Measurements from ENCODE around the gene LEMD1.
"Not testable (repeated sequence)": the region's sequence is repeated elsewhere in the genome, so short reads cannot be mapped to it uniquely, and the experiment has no call there.

Gene LEMD1

DNA sequence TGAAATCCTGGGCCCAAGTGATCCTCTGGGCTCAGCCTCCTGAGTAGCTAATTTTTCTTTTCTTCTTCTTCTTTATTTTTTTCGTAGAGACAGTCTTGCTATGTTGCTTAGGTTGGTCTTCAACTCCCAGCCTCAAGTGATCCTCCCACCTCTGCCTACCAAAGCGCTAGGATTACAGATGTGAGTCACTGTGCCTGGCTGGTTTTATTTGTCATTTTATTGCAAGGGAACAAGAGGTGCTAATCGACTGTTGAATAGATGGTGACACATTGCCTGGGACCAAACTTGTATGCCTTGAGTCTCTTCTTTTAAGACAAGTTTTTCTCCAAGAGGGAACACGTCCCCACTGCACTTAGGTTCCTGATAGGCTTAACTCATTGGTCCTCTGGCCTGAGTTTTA, 45.1 kb downstream of the LEMD1 start:
- DNase-seq = no peak

DNA sequence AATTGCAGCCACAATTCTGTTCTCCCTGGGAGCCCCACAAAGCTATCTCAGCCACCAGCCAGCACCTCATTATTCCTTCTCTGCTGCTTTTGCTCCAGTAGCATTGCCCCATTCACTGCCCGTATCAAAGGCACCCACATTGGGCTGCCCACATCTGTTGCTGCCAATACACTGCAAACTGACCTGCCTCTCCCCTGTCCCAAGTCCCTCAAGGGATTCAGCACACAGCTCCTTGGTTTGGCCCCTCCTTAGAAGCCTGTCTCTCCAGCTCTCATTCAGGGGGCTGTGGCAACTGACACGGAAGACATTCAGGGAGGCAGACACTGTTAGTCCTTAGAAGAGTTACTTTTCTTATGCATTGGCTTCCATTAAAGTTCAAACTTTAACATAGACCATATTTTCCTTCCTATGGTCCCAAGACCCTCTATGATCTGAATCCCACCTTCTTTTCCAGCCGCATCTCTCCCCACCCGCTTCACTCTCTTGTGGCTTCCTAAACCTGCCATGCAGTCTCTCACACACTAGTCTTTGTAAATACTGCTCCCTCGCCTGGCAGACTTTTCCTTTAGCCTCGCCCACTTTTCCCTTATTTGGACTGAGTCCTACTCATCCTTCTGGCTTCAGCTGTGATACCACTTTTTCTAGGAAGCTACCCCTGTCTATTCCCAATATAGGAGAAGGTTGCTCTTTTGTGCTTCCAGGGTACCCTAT, 45.9 kb downstream of the LEMD1 start:
- peak; percentile 19 for DNase-seq

GRCh38 chr1:205374210-205375078, 47.4 kb downstream of the LEMD1 start:
- no peak for DNase-seq

DNA sequence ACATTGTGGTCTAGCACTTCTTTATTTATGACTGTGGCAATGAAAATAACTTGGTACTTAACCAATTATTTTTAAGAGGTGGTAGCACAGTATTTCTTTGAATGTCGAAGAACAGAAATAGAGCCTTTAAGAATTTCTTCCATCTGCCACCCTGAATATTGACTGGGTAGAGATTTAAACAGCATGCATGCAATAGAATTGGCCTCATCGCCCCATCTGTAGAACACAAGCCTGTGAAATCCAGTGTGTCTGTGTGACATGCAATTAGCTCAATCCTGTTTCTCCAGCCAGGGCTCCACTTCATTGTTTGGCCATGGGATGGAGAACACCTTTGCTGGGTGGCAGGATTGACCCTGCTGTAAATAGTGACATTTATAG, 48.1 kb downstream of the LEMD1 start:
- no peak for DNase-seq

- no peak for DNase-seq
Measured at GRCh38 chr1:205373022-205373797, 48.6 kb downstream of the LEMD1 start.

DNA sequence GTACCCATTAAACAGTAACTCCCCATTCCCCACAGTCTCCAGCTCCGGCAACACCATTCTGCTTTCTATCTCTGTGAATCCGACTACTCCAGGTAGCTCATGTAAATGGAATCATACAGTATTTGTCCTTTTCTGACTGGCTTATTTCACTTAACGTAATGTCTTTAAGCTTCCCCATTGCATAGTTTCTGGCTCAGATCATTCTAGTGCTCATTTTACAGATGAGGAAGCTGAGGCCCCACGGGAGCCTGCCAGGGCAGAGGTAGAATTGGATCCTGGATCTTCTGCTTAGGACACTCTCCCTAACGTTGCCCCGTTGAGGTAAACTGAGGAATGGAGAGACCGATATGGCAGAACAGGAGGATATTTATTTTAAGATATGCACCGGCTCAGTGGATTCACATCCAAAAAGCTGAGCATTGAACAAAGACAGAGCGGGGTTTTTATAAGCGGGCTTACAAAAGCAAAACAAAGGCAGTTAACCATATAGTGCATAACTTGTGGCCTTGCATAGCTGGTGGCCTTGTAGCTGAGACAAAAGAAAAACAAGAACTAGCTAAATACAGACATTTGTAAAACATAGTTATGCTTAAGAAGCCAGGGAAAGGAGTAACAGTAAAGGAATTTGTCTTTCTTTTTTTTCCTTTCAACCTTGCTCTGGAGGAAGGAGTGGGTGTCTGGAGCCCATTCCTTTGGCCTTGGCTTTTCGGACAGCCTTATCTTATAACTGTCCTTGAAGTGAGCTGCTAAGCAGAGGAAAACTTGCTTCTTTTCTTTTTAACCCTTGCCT, 49.8 kb downstream of the LEMD1 start:
- DNase-seq = no peak

DNA sequence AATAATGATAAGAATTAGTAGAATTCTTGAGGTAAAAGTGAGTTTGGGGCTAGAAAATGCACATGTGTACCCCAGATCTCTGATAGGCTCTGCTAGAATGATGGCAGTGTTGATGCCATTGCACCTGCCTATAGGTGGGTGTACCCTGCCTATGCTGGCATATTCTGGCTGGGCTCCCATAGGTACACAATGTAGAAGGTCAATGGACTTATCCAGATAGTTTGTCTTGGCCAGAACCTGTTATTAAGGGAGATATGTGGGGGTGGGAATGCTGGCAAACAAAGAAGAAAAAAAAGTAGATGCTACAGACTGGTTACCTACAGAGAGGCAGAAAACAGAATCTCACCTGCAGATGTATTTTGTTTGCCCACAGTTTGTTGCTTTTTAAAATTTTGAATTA, 51.1 kb downstream of the LEMD1 start:
- DNase-seq = peak; percentile 42

GRCh38 chr1:205369701-205370123, 52.1 kb downstream of the LEMD1 start:
- no peak for DNase-seq

DNA sequence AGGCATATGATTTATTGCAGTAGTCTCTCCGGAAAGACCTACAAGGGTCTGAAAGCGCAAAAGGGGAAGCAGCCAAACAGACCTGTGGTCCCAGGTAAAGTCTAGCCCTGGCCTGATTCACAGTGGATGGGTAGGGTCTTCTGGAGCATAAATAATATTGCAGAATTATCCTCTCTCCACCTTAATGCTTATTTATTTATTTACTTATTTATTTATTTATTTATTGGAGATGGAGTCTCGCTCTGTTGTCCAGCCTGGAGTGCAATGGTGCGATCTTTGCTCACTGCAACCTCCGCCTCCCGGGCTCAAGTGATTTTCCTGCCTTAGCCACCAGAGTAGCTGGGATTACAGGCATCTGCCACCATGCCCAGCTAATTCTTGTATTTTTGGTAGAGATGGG, 53.4 kb downstream of the LEMD1 start:
- no peak for DNase-seq

DNA sequence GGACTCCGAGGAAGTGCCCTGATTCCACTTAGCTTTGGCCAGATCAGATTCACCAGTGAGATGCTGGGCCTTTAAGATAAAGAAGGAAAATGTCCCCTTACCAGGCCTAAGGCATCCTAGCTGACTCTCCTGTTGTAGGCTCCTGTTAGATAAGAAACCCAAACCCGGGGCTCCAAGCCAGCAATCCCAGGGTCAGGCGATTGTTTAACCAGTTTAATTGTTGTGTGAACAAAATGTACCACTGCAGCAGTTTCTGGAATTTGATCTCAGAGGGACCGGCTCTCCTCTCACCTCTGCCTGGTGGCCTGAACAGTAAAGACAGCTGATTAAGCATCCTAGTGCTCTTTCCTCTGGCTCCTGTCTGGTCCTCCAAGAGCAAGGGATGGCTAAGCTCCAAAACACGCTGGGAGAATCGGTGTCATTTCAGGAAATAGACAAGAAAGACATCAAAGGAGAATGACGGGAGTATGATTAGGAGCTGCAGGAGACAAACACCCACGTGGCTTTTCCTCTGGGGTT, 55.9 kb downstream of the LEMD1 start:
- DNase-seq = peak; percentile 47

DNA sequence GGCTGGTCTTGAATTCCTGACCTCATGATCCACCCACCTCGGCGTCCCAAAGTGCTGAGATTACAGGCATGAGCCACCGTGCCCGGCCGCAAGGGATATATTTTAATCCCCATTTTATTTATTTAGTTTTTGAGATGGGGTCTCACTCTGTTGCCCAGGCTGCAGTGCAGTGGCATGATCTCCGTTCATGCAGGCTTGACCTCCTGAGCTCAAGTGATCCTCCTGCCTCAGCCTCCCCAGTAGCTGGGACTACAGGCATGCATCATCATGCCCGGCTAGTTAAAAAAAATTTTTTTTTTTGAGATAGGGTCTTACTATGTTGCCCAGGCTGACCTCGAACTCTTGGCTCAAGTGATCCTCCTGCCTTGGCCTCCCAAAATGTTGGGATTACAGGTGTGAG, 56.8 kb downstream of the LEMD1 start:
- DNase-seq = not testable (repeated sequence)

- no peak for DNase-seq
Measured at GRCh38 chr1:205360891-205361290, 61.0 kb downstream of the LEMD1 start.

GRCh38 chr1:205359771-205360565, 61.9 kb downstream of the LEMD1 start:
- DNase-seq = no peak

DNA sequence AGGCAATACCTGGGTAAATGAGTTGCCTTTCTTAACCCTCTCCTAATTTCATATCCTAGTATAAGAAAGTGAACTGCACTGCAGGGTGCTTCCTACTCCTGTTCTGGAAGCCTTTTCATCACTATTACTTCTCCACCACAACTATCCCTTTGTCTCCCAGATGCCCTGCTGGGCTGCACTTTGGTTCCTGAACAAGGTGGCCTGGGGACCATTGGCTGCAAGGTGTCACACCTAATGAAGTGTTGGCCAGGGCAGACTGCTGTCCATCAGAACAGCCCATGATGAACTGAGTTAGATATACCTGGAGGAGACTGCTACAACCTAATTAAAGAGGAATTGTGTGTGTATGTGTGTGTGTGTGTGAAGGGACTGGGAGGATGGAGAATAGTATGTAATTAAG, 63.3 kb downstream of the LEMD1 start:
- DNase-seq = no peak

- DNase-seq = no peak
Measured at GRCh38 chr1:205357567-205357966, 64.3 kb downstream of the LEMD1 start.

GRCh38 chr1:205356440-205357139, 65.3 kb downstream of the LEMD1 start, which contains the start of gene KLHDC8A:
TSS of gene KLHDC8A (minus strand) at chr1:205356922. CDS start at chr1:205343604, 13,318 bp downstream.
- DNase-seq = no peak

- no peak for DNase-seq
Measured at GRCh38 chr1:205355075-205355453, 66.8 kb downstream of the LEMD1 start.

DNA sequence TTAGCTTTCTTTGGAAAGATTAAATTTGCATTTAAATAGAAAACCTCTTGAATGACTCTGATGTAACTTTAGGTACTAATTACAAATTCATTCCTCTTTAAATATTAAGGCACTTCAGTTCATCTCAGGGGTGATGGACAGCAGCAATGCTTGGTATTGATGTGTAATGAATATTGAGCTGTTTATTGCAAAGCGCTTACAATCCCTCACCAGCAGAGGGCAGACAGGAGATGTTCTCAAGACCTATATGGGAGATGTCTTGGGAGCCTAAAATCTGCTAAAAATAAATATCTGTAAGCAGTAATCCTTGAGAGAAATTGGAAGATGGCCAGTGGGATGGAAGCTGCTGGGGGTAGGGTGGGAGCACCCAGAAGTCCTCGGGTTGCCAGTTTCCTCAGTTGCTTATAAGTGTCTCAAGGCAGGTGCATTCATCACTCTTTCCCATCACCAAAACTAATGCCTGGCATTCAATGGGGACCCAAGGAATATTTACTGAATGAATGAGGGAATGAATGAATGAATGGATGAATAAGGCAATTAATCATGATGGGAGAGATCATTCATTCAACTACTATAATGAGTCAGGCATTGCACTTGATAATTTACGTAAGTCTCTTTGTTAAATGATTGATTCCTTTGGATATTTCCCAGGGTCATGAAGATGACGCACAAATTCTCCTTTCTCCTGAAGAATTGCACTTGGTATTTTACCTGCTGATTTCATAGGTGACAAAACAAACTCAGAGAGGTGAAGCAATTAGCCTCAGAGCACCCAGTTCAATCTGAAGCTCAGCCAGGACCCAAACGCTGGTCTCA, 67.4 kb downstream of the LEMD1 start:
- peak; percentile 65 for DNase-seq

- DNase-seq = no peak
Measured at GRCh38 chr1:205353612-205354011, 68.2 kb downstream of the LEMD1 start.

GRCh38 chr1:205353191-205353590, 68.7 kb downstream of the LEMD1 start:
- no peak for DNase-seq
